ENCODE data around the gene EGLN2.
"Not testable (repeated sequence)": the region's sequence is repeated elsewhere in the genome, so short reads cannot be mapped to it uniquely, and the experiment has no call there.

The EGLN2 gene

GRCh38 chr19:40776932-40777644 lies 21.9 kb upstream of the EGLN2 start:
- DNase-seq = peak; percentile 83

GRCh38 chr19:40777645-40777936 lies 21.4 kb upstream of the EGLN2 start:
- no peak for DNase-seq

- DNase-seq = peak; percentile 99
Measured at GRCh38 chr19:40777937-40778705, 20.9 kb upstream of the EGLN2 start, which contains the start of gene RAB4B. Gene RAB4B, plus strand, starts transcription at chr19:40778247. Its CDS starts 129 bp downstream, at chr19:40778376.

GRCh38 chr19:40778706-40779284 lies 20.2 kb upstream of the EGLN2 start:
- peak; percentile 53 for DNase-seq

- DNase-seq = no peak
Measured at GRCh38 chr19:40780582-40780981, 18.4 kb upstream of the EGLN2 start.

GRCh38 chr19:40781140-40781539 lies 17.9 kb upstream of the EGLN2 start:
- no peak for DNase-seq

GRCh38 chr19:40783711-40784110 lies 15.3 kb upstream of the EGLN2 start:
- DNase-seq = no peak

- not testable (repeated sequence) for DNase-seq
Measured at GRCh38 chr19:40784146-40784545, 14.8 kb upstream of the EGLN2 start.

GRCh38 chr19:40785526-40785925 lies 13.5 kb upstream of the EGLN2 start:
- no peak for DNase-seq

GRCh38 chr19:40786060-40787037 lies 12.6 kb upstream of the EGLN2 start:
- DNase-seq = no peak

- DNase-seq = no peak
Measured at GRCh38 chr19:40791349-40791748, 7.6 kb upstream of the EGLN2 start.

GRCh38 chr19:40791996-40792395 lies 7.0 kb upstream of the EGLN2 start:
- no peak for DNase-seq

- DNase-seq = no peak
Measured at GRCh38 chr19:40797166-40797962, 1.6 kb upstream of the EGLN2 start.

- no peak for DNase-seq
Measured at GRCh38 chr19:40797963-40798682, 868 bp upstream of the EGLN2 start.

- DNase-seq = no peak
Measured at GRCh38 chr19:40799558-40800338, 757 bp downstream of the EGLN2 start.

GRCh38 chr19:40800339-40800996 lies 1.5 kb downstream of the EGLN2 start:
- DNase-seq = no peak

GRCh38 chr19:40800997-40801377 lies 2.0 kb downstream of the EGLN2 start:
- no peak for DNase-seq

GRCh38 chr19:40801426-40802299 lies 2.7 kb downstream of the EGLN2 start:
- DNase-seq = no peak

All from HCEC 1CT (cell line).